HG03103 (cell line): ENCODE results near the gene DCUN1D1.
"Not testable (repeated sequence)": the region's sequence is repeated elsewhere in the genome, so short reads cannot be mapped to it uniquely, and the experiment has no call there.

Source experiments
- ATAC-seq: cut with Tn5 transposase; IDR thresholded peaks from one replicate; pipeline ENCODE4 v1.9.1; 2021; ENCODE audit warnings: low read depth; ENCODE audit not compliant: unreplicated experiment

Gene DCUN1D1

GRCh38 chr3:182980204-182981037 is at the start of gene DCUN1D1:
Gene DCUN1D1 (minus strand): TSS chr3:182980538. CDS start chr3:182980489, 49 bp downstream.
- peak; percentile 84 for ATAC-seq

- ATAC-seq, result no peak
These were observed 48.1 kb upstream of the DCUN1D1 start for GRCh38 chr3:183028416-183028815.

- no peak for ATAC-seq
These were observed 46.9 kb upstream of the DCUN1D1 start for GRCh38 chr3:183027276-183027675.

GRCh38 chr3:183022936-183023516 is 42.7 kb upstream of the DCUN1D1 start:
- ATAC-seq, result no peak

DNA sequence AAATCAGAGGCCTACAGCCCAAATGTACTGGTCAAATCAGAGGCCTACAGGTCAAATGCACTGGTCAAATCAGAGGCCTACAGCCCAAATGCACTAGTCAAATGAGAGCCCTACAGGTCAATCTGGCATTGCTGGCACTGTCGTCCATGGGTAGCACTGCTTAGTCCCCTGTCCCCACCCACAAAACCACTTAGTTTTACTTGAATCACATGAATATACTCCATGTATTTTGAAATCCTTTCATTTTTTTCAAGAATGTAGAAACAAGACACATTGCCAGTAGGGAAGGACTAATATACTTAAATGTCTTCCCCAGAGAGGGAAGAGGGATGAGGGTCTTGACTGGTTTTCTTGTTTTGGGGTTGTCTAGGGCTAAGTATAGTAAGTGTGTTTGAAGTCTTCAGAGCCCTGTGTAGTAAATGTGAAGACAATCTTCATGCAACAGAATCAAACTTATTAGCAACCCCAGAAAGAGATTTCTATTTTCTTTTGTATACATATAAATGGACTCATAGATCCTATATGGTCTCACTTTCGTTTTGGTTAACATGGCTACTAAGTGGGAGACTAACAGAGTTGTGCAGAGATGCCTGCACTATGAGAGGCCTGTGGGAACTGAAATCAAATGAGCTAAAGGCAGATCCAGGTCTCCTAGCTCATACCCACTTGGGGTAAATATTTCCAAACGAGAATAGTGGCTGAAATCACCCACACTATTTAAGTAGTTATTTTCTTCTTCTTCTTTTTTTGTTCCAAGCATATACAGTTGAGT is 38.3 kb upstream of the DCUN1D1 start:
- ATAC-seq, result no peak

GRCh38 chr3:183015185-183015584 is 34.8 kb upstream of the DCUN1D1 start:
- ATAC-seq, result no peak

GRCh38 chr3:183013856-183014255 is 33.5 kb upstream of the DCUN1D1 start:
- no peak for ATAC-seq

GRCh38 chr3:183013074-183013473 is 32.7 kb upstream of the DCUN1D1 start:
- ATAC-seq, result no peak

GRCh38 chr3:183008800-183009199 is 28.5 kb upstream of the DCUN1D1 start:
- no peak for ATAC-seq

GRCh38 chr3:183008303-183008702 is 28.0 kb upstream of the DCUN1D1 start:
- ATAC-seq, result no peak

DNA sequence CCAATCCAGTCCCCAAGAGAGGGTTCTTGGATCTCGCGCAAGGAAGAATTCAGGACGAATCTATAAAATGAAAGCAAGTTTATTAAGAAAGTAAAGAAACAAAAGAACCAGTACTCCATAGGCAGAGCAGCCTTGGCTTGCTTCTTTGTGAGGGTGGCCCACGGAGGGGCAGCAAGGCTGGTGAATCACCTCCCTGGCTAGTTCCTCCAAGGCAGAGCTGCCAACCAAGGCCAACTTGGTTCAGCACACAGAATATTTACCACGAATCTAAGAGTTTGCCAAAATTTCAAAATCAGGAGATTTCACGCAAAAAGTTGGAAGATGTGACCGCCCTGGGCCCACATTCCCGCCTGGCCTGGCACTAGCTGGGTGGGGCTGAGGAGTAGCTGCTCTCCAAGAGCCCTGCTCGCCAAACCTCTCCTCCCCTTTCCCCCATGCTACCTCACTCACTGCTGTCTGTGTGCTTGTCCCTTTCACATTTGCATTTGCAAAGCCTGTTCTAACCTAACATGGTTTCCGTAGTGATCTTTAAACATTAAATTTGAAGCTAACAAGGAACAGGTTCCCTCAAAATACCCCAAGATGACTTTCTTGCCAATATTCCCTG is 26.2 kb upstream of the DCUN1D1 start:
- ATAC-seq, result no peak

GRCh38 chr3:182999767-183000166 is 19.4 kb upstream of the DCUN1D1 start:
- no peak for ATAC-seq

DNA sequence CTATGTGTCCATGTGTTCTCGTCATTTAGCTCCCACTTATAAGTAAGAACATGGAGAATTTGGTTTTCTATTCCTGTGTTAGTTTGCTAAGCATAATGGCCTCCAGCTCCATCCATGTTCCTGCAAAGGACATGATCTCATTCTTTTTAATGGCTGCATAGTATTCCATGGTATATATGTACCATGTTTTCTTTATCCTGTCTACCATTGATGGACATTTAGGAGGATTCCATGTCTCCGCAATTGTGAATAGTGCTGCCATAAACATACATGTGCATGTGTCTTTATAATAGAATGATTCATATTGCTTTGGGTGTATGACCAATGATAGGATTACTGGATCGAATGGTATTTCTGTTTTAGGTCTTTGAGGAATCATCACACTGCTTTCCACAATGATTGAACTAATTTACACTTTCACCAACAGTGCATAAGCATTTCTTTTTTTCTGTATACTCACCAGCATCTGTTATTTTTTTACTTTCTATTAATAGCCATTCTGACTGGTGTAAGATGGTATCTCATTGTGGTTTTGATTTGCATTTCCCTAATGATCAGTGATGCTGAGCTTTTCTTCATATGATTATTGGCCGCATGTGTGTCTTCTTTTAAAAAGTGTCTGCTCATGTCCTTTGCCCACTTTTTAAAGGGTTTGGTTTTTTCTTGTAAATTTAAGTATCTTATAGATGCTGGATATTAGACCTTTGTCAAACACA is 13.3 kb upstream of the DCUN1D1 start:
- not testable (repeated sequence) for ATAC-seq

DNA sequence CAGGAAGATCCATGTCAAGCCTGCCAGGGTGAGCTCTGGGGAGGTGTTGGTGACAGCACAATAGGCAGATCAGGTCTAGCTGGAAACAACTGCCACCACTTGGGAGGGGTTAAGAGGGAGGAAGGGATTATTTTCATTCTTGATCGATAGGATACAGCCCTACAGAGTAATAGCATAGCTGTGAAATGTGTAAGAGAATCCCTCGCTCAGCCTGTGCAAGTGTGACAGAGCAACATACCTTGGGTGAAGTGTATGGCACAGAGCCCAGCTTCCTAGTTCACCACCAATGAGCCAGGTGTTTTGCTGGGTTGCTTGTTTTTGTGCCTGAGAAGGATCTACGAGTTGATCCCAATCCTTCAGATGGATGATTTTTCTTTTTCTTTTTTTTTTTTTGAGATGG is 9.2 kb upstream of the DCUN1D1 start:
- no peak for ATAC-seq

- ATAC-seq, result no peak
These were observed 5.7 kb upstream of the DCUN1D1 start for GRCh38 chr3:182986021-182986420.

- ATAC-seq, result no peak
These were observed 3.5 kb upstream of the DCUN1D1 start for GRCh38 chr3:182983876-182984275.

GRCh38 chr3:182981038-182981380 is 671 bp upstream of the DCUN1D1 start:
- no peak for ATAC-seq

DNA sequence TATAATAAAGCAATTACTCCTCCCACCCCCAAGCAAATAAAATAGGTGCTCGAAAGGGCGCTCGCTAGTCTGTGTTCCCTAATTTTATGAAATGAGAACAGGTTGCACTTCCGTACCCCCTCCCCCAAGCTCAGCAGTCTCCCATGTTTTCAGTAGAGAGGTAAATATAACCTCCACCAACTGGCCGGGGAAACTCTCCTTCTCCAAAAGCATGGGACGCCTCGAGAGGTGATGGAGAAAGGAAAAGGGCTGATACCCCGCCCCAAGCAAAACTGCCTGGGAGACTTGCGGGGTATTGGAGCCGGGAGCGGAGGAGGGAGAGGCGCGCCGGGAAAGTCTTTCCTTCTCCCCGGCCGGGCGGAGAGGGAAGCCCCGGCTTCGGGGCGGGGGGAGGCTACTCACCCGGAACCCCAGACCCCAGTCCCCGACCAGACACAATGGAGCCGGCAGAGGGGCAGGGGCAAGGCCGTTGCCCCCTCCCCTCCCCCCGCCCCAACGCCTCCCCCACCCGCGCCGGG is 605 bp downstream of the DCUN1D1 start:
- ATAC-seq, result peak; percentile 12

- ATAC-seq, result no peak
These were observed 1.1 kb downstream of the DCUN1D1 start for GRCh38 chr3:182979103-182979673.

DNA sequence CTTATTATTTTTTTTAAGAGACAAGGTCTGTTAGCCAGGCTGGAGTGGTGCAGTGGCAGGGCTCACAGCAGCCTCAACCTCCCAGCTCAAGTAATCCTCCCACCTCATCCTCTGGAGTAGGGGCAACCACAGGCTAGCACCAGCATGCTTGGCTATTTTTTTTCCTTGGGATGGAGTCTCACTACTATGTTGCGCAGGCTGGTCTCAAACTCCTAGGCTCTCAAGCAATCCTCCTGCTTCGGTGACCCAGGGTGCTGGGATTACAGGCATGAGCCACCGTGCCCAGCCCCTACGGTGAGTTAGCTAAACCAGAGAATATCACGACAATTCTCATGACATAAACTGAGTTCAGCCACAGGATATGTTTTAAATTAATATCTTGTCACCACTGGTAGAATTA is 2.0 kb downstream of the DCUN1D1 start:
- ATAC-seq, result no peak
